Activated T-cell treated with anti-CD3 and anti-CD28 coated beads, Interleukin-2, amount 50 U/mL, for 1 hour (primary cell): Measurements from ENCODE around the gene EXOC7.

Source experiments
- DNase-seq: peaks from one replicate; pipeline ENCODE4 v3.0.0-alpha.2; 2020

Gene EXOC7

GRCh38 chr17:76103274-76104139 lies at the start of gene EXOC7:
Gene EXOC7 (minus strand): TSS chr17:76103787. CDS start chr17:76103692, 95 bp downstream.
- DNase-seq, result peak; percentile 97

DNA sequence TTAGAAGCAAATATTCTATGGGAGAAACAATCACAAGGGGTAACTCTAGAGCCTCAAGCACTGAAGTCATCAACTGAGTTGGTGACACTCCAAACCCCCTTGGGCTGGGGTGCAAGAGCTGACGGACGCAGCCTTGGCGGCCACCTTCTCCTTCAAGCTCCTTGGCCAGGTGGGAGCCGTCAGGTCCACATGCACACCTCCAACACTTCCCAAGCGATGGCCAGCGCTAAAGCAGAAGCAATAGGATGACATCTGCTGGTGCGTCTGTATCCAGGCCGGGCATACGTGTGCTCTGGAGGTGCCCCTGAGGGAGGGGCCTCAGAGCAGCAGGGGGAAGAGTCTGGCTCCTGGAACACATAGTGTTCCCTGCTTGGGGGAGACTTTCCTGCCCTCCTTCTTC lies 49.6 kb upstream of the EXOC7 start:
- DNase-seq, result peak; percentile 13

GRCh38 chr17:76152591-76152990 lies 49.0 kb upstream of the EXOC7 start:
- peak; percentile 16 for DNase-seq

GRCh38 chr17:76151896-76152454 lies 48.4 kb upstream of the EXOC7 start:
- DNase-seq, result peak; percentile 32

DNA sequence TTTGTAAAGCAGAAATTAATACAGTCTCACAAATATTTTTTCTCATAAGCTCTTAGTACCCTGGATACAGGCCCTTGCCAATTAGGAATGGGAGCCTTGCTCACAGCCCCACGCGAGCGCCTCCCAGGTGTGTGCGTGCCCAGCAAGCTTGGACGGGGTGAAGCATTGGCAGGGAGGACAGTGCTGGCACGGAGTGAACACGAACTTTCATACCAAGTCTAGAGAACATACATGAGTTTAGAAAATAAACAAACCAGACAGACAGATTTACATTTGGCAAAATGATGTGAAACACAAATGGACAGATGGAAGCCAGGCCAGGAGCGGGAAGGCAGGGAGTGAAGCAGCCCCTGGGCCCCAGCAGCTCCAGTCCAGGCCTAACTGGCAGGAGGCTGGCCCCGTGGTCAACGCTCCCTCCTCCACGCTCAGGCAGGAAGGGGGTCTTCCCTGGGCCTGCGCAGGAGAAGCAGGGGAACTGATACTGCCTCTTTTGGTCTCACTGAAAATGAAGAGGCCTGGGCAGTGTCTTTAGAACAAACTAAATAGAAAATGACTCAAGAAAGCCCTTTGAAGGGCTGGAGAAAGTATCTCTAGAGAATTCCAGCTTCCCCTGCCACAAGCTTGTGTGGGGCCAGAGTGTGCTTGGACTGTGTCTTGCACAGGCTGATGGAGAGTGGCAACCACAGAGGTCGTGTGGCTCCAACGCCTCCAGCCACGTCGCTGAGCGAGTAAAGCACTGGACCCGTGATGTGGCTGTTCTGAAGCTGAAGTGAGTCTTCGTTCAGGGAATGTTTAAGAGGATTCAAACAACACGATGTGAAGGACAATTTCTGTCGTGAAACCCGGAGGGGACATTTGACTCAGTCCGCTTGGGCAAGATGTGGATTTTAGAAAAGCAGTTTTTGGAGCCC lies 47.4 kb upstream of the EXOC7 start:
- DNase-seq, result peak; percentile 12

DNA sequence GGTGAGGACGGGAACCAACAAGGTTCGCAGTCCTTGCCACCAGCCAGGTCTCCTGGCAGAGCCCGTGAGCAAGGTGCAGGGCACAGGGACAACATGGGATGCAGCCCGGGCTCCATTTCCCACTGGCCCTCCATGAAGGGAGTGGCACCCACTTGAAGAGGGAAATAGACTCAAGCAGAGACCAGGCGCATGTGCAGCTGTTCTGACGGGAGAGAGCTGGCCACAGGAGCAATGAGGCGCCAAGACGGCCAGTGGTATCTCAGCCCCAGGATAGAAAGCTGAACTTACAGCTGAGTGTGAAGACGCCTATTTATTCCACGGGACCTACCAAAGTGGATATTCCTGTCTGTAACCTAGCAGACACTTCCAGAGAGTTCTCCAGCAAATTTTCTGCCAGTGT lies 45.6 kb upstream of the EXOC7 start:
- no peak for DNase-seq

DNA sequence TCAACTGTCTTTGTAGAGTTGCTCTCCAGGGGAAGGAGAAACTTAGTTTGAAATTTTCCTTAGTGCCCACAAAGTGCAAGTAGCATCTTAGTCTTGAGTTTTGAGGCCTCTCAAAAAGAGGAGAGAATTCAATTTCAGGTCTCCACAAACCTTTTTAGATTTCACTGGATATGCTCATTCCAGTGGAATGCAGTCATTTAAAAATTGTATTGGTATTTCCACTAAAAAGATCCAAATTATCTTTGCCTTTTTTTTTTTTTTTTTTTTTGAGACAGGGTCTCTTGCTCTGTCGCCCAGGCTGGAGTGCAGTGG lies 44.4 kb upstream of the EXOC7 start:
- DNase-seq, result no peak

DNA sequence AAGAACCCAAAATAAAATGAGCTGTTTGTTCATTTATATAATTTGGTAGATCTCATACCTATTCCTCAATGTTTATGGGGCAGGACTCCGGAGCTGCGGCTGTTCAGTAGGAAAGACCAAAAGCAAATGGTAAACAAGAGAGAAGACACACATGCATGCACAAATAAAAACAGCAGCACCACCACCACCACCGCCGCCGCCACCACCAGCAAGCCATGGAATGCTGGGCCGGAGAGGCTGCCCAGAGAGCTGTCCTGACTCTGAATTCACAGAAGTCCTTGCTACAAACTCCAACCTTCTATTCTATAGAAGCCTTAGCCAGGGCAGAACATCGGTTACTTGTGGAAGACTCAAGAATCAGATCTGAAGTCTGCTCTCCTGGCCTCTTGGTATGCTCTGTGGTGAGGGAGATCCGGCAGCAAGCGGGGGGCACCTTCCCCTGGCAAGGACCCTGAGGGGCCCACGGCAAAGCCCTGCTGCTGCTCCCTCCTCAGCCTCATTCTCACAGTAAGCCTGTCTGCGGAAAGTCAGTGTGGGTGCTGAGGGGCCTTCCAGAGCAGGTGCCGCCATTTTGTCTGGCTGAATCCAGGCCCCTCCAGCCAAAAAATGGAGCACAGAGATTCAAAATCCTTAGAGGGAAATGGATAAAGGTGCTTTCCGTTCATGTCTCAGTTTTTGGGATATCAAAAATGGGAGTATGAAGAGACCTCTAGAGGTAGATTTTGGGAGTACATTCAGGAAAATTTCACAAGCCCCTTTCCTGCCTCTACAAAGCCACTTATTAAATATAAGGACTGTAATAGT lies 43.8 kb upstream of the EXOC7 start:
- no peak for DNase-seq

DNA sequence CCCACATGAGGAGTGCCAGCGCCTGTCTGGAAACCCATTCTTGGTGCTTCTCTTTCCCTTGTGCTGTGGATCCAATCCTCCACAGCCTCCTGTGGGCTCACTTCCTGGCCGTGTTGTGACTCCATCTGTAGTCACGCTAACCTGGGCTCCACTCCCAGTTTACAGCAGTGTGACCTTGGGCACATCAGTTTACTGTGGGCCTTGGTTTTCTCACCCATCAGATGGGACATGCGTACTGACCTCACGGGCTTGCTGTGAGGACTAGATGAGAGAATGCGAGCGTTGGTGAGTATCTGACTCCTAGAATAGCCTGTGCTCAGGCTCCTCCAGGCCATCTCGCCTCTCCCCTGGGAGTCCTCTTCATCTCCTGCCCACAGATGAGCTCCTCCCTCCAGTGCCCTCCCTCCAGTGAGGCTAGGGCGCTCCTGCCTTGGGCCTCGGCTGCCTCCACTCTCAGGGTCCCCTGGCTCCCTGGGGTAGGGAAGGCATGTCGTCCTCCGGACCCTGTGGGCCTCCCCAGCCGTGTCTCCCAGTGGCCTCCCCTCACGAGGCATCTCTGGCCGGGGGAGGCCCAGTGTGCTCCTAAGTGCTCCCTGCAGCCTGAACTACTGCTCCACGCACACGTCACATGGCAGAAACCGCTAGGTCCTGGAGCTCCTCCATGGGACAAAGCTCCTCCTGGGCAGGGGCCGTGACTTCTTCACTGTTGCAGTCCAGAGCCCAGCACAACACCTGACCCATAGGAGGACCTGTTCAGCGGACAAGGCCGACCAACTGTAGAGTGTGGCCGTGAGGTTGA lies 42.7 kb upstream of the EXOC7 start:
- DNase-seq, result no peak

DNA sequence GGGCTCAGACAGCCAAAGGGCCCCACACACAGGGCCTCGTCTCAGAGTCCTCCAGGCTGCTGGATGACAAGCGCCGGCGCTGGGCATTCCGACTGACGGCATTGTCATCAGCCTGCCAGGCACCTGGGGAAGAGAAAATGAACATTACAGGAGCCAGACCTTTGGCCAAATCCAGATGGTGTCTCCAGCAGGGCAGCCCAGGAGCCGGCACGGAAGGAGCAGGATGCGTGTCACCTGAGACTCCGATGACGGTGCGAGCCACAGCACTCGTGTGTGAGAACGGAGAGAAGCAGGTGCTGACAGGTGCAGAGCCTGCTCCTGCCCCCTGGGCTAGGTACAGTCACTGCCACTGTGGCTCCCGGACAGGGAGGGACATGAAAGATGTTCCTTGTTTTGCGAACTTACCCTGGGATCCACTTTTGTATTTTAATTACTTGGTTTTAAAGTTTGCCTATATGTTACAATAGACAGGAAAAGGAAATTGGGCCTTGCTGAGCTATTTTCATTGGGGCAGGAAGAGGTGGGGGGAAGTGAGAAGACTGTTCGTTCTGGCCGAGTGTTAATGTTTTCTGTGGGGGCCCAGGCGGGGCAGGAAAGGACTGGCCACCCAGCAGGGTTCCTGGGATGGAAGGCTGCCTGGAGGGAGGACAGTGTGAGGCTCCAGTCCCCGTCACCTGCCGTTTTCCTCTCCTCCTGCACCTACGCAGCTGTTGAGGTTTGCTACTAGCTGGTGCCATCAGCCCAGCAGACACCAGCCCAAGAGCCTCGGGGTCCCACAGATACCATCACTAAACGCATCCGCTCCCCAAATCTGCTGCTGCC lies 41.9 kb upstream of the EXOC7 start:
- peak; percentile 65 for DNase-seq

GRCh38 chr17:76142585-76143041 lies 39.0 kb upstream of the EXOC7 start:
- no peak for DNase-seq

DNA sequence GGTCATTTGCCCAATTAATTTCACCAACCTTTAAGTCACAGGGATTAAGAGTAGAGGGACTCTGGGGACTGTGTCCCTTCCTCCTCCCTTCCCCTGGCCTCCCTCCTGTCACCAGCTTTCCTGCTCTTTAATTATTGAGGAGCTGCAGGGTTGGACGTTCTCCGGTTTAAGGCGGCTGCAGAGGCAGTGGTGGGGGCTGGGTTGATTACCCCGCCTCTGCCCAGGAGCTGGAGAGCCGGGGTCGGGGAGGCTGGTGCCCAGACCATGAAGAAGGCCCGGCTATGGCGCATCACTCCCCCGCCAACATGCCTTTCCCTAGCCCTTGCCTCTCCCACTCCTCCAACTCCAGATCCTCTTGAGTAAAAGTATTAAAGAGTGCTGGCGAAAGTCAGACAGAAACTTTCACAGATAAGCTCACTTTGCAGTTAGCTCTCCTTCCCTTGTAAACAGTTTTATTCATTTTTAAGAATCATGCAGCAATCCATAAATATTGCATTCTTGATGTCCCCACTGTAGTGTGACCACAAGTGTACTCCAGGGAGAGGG lies 38.5 kb upstream of the EXOC7 start:
- no peak for DNase-seq

DNA sequence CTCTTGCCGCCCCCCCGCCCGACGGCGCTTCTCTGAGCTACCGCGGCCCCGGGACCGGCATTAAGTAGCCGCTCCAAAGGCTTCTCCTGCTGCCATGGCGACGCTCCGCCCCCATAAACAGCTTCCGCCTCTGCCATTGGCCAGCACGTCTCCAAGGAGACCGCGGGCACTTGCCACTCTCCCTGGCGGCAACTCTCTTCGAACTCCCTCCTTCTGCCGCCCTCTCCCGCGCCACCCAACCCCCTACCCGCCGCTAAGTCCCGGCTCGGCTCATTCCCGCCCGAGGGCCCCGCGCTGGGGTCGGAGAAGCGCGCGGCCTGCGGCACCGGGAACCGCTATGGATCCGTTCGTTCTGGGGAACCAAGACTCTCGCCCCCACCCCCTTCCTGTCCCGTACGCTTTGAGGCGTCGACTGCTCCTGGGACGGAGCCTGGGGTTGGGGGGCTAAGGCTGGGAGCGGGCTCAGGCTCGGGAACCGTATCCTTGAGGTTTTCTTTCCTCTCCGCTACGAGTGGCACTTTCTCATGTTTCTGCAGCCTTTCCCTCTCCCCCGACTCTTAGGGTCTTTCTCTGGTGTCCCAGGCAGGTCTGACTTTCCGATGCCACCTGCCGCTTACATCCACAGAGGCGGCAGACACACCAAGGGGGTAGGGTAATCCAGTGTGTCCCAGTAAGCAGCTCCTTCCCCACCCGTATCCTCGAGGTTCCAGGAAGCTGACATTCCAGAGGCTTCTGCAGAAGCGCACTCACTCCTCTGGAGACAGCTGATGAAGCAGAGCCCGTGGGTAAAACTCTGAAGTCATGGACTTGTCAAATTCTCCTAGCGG lies 37.8 kb upstream of the EXOC7 start, which contains the start of gene FOXJ1:
TSS of gene FOXJ1 (minus strand) at position 34 of the 827 bp plus-strand sequence. CDS start 850 bp downstream, outside the sequence.
- peak; percentile 96 for DNase-seq

- DNase-seq, result no peak
These were observed 37.1 kb upstream of the EXOC7 start for GRCh38 chr17:76140661-76141211.

GRCh38 chr17:76139801-76140660 lies 36.4 kb upstream of the EXOC7 start:
- DNase-seq, result peak; percentile 63

GRCh38 chr17:76138896-76139752 lies 35.5 kb upstream of the EXOC7 start:
- DNase-seq, result no peak
